Measurements from ENCODE around the gene ZDHHC11B.

GRCh38 chr5:765948-766631 lies 18.4 kb downstream of the ZDHHC11B start:
- TF ChIP-seq ZSCAN30 (tag by site-specific recombination; IDR thresholded peaks at IDR 0.05) (no peak), SP2 (tag by site-specific recombination; IDR thresholded peaks at IDR 0.05) (no peak), ZNF404 (tag by site-specific recombination; IDR thresholded peaks at IDR 0.05) (no peak), YY1 (tag by site-specific recombination; IDR thresholded peaks at IDR 0.05) (no peak), ZNF121 (tag by site-specific recombination; IDR thresholded peaks at IDR 0.05) (no peak), ZNF660 (tag by site-specific recombination; IDR thresholded peaks at IDR 0.05) (no peak)
